IMR-90 (cell line): Measurements from ENCODE around the gene ID1.

Source experiments
- BHLHE40 ChIP-seq: fragments of 150-350 bp; IDR thresholded peaks from 2 replicates; pipeline ENCODE4 v1.6.1; 2016; ENCODE audit warnings: mild to moderate bottlenecking, low read depth, low read length
- CEBPB ChIP-seq: IDR thresholded peaks from 2 replicates; pipeline ENCODE4 v1.6.1; 2012; ENCODE audit warnings: low read depth, low read length, improper control_type of control experiment
- CHD1 ChIP-seq: IDR thresholded peaks from 2 replicates; pipeline ENCODE4 v1.6.1; 2012; ENCODE audit warnings: low read depth, low read length, improper control_type of control experiment
- MAFK ChIP-seq: IDR thresholded peaks from 2 replicates; pipeline ENCODE4 v1.6.1; 2012; ENCODE audit warnings: low read depth, low read length, improper control_type of control experiment
- MAZ ChIP-seq: IDR thresholded peaks from 2 replicates; pipeline ENCODE4 v1.6.1; 2012; ENCODE audit warnings: low read depth, mild to moderate bottlenecking, low read length, improper control_type of control experiment, moderate library complexity, borderline replicate concordance
- MXI1 ChIP-seq: IDR thresholded peaks from 2 replicates; pipeline ENCODE4 v1.6.1; 2012; ENCODE audit warnings: low read depth, mild to moderate bottlenecking, low read length, moderate library complexity, borderline replicate concordance
- POLR2A ChIP-seq: IDR thresholded peaks from 2 replicates; pipeline ENCODE4 v1.6.1; 2012; ENCODE audit warnings: mild to moderate bottlenecking, low read depth, low read length
- RAD21 ChIP-seq: IDR thresholded peaks from 2 replicates; pipeline ENCODE4 v1.6.1; 2012; ENCODE audit warnings: low read length, improper control_type of control experiment
- RCOR1 ChIP-seq: IDR thresholded peaks from 2 replicates; pipeline ENCODE4 v1.6.1; 2012; ENCODE audit warnings: mild to moderate bottlenecking, low read length, improper control_type of control experiment; ENCODE audit not compliant: insufficient replicate concordance
- RFX5 ChIP-seq: IDR thresholded peaks from 2 replicates; pipeline ENCODE4 v1.8.0; 2012; ENCODE audit warnings: low read depth, mild to moderate bottlenecking, low read length, moderate library complexity
- SMC3 ChIP-seq: fragments of 150-350 bp; IDR thresholded peaks from 2 replicates; pipeline ENCODE4 v1.6.1; 2016; ENCODE audit warnings: low read depth, mild to moderate bottlenecking, antibody characterized with exemption, low read length, moderate library complexity
- TF ChIP-seq, protein P1 (sequence below): conservative IDR thresholded peaks from 2 replicates; pipeline ENCODE4 v1.5.1; 2012; ENCODE audit warnings: mild to moderate bottlenecking, low read depth, low read length, improper control_type of control experiment
- TF ChIP-seq, protein P2 (sequence below): fragments of 150-350 bp; IDR thresholded peaks from 2 replicates; pipeline ENCODE4 v1.6.1; 2017; ENCODE audit warnings: mild to moderate bottlenecking, antibody characterized with exemption, low read length, low read depth
- TF ChIP-seq, protein P3 (sequence below): fragments of 150-350 bp; IDR thresholded peaks from 2 replicates; pipeline ENCODE4 v1.6.1; 2016; ENCODE audit warnings: low read depth, mild to moderate bottlenecking, low read length, moderate library complexity, borderline replicate concordance

DNA sequence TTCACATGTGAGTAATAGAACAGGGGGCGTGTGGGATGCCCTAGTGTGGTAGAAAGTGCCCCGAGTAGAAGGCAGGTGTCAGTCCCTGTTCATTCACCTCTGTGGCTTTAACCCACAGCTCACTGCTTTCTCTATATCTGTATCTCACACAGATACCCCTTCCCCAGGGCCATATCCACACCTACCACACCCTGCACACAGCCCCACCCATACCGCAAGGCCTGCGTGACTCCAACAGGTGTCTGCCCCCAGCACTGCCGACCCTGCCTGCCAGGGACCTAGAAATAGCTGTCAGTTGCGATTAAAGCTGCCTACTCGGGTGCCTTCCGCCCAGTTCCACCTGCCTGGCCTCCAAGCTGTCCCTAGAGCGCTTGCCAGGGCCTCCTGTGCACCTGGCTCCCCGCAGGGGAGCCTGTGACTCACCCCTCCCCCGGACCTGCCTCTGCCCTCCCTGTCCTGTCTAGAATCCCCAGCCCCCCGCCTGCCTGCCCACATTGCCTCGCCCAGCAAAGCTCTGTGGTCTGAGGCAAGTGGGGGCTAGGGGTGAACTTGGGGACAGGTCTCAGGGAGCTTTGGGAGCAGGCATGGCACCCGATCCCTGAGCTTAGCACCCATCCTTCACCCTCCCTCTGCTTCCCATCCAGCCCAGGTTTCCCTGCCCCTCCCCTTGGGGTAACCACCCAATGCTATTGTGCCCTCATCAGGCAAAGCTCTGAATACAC, 38.3 kb upstream of the ID1 start:
- TF ChIP-seq, protein P1, sequence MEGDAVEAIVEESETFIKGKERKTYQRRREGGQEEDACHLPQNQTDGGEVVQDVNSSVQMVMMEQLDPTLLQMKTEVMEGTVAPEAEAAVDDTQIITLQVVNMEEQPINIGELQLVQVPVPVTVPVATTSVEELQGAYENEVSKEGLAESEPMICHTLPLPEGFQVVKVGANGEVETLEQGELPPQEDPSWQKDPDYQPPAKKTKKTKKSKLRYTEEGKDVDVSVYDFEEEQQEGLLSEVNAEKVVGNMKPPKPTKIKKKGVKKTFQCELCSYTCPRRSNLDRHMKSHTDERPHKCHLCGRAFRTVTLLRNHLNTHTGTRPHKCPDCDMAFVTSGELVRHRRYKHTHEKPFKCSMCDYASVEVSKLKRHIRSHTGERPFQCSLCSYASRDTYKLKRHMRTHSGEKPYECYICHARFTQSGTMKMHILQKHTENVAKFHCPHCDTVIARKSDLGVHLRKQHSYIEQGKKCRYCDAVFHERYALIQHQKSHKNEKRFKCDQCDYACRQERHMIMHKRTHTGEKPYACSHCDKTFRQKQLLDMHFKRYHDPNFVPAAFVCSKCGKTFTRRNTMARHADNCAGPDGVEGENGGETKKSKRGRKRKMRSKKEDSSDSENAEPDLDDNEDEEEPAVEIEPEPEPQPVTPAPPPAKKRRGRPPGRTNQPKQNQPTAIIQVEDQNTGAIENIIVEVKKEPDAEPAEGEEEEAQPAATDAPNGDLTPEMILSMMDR = no peak
- no peak for TF ChIP-seq POLR2A
- TF ChIP-seq MXI1 = no peak
- TF ChIP-seq, protein P2, sequence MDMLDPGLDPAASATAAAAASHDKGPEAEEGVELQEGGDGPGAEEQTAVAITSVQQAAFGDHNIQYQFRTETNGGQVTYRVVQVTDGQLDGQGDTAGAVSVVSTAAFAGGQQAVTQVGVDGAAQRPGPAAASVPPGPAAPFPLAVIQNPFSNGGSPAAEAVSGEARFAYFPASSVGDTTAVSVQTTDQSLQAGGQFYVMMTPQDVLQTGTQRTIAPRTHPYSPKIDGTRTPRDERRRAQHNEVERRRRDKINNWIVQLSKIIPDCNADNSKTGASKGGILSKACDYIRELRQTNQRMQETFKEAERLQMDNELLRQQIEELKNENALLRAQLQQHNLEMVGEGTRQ = no peak
- no peak for TF ChIP-seq MAZ
- TF ChIP-seq CEBPB = no peak
- TF ChIP-seq RAD21 = no peak
- no peak for TF ChIP-seq MAFK
- no peak for TF ChIP-seq RCOR1
- TF ChIP-seq CHD1 = no peak
- no peak for TF ChIP-seq BHLHE40
- no peak for TF ChIP-seq RFX5
- no peak for TF ChIP-seq SMC3
- TF ChIP-seq, protein P3, sequence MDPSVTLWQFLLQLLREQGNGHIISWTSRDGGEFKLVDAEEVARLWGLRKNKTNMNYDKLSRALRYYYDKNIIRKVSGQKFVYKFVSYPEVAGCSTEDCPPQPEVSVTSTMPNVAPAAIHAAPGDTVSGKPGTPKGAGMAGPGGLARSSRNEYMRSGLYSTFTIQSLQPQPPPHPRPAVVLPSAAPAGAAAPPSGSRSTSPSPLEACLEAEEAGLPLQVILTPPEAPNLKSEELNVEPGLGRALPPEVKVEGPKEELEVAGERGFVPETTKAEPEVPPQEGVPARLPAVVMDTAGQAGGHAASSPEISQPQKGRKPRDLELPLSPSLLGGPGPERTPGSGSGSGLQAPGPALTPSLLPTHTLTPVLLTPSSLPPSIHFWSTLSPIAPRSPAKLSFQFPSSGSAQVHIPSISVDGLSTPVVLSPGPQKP = no peak
